GM18907 (cell line): ENCODE measurements around the gene KPNB1.

ENCODE experiments used
- ATAC-seq: cut with Tn5 transposase; IDR thresholded peaks from one replicate; pipeline ENCODE4 v1.9.1; 2021; ENCODE audit warnings: mild to moderate bottlenecking, moderate library complexity; ENCODE audit not compliant: unreplicated experiment

Gene KPNB1

DNA sequence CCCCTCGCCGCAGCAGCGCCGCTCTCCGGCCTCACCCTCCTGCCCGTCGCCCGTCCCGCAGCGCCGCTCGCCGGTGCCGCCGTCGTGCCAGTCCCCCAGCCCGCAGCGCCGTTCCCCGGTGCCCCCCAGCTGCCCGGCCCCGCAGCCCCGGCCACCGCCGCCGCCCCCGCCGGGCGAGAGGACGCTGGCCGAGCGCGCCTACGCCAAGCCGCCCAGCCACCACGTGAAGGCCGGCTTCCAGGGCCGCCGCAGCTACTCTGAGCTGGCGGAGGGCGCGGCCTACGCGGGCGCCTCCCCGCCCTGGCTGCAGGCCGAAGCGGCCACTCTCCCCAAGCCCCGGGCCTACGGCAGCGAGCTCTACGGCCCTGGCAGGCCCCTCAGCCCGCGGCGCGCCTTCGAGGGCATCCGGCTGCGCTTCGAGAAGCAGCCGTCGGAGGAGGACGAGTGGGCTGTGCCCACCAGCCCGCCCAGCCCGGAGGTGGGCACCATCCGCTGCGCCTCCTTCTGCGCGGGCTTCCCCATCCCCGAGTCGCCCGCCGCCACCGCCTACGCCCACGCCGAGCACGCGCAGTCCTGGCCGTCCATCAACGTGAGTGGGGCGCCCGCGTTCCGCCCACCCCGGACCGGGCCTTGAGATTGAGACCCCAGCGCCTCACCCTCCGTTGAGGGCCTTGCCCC is 59.3 kb downstream of the KPNB1 start:
- ATAC-seq = no peak

- no peak for ATAC-seq
These were observed 59.9 kb downstream of the KPNB1 start for GRCh38 chr17:47709594-47709993.

DNA sequence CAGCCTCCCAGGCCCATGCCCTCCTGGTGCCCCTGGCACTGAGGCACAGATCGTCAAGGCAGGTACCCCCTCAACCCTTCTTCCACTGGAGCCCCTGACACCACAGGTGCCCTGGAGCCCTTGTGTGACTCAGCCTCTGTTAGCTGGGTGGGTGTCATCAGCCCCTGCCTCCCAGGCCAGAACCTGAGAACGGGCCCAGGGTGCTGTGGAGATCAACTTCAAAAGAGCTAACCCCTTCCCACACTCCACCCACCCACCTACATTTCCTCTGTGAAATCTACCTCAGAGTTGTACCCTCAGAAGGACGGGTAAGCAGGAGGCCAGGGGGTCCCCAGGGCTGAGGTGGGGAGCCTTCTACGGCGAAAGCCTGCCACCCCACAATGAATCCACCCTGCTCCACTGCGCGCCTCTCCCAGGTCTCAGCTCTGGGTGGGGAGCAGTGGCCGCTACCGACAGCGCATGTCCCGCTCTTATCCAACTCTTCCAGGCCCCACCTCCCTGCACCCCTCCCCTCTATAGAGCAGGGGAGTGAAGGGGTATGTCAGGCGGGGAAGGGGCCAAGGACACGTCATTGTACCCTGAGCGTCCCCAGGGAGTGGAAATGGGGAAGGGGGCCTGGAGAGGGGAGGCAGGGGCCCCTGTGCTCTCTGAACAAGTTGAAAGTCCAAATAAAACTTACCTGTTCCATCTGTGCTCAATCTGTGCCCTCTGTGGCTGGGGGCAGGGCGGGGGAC is 61.8 kb downstream of the KPNB1 start:
- no peak for ATAC-seq

DNA sequence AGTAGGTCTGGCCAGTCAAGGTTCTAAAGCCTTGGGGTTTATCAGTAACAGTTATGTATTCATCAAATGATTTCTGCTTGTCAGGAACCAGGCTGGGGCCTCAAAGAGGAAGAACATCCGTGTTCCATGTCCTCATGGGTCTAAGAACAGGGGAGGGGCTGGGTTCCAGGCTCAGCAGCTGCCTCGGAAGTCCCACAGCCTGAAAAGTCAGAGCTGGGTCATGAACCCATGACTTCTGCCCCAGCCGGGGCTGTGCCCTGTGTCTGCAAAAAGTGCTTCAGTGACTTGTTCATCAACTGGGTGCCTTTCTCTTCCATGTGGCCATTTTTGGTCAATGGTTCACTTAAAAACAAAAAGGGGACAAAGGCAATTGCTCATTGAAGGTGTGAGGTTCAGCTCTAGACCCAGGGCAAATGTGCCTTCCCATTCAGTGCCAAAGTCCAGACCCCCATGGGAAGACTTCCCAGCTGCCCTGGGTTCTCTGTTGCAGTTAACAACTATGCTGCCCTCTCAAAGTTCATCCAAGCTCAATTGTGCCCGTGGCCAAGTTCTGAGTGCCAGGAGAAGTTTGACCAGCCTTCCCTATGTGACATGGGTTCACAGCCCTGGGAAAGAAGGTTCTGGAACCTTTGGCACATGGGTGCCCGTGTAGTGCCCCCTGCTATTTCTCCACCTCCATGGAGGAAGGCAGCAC is 62.8 kb downstream of the KPNB1 start:
- no peak for ATAC-seq

DNA sequence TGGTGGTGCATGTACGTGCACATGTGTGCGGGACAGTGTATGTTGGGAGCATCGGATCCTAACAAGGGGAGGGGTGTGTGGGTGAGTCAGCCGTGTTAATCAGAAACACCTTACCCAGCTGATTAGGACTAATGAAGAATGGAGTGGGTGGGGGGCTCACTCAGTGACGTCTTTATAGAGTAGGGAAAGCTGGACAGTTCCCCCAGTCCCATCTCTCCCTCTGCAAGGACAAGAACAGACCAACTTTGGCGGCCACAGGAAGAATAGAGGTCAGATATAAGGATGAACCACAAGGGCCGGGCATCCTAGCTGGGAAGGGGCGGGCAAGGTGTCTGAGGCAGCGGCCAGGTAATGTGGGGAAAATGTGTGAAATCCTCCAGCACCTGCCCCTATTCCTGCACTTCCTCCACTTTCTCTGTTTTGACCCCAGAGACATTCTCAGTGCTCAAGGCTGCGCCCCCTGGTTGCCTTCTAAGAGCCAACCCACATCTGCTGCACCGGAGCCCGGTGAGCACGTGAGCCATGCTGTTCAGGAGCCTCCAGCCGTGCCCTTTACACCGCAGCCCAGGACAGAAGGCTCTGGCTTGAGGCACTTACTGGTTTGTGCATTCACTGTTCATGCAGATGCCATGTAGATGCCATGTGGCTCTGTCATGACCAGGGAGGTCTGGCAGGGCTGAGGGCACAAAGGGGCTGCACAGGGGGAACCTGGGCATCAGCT is 64.4 kb downstream of the KPNB1 start:
- ATAC-seq = no peak

DNA sequence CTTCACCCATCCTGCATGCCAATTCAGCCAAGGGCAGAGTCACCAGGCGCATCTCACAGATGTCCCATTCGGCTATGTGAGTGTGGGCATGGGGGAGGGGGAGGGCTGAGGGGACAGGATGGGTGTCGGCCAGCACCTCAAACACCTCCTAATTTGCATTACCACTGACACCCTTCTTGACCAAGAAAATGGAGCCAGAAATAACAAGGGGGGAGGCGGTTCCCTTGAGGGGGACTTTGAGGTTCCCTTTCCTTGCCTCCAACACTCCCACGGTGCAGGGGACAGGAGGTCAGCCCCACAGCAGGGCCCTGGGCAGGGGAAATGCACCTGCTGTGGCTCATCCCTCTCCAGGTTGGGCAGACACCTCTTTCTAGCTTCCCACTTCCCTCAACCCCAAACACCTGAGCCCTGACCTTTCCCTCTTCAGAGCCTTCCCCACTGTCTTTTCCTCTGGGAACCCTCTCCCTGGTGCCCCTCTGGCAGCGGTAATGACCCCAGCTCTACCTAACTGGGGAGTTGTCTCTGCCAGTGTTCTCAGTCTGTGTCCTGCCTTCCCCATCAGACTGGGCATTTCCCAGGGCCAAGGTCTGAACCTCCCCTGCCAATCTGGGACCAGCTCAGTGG is 65.2 kb downstream of the KPNB1 start:
- ATAC-seq = no peak

GRCh38 chr17:47715669-47716325 is 66.1 kb downstream of the KPNB1 start:
- ATAC-seq = no peak

GRCh38 chr17:47716375-47716774 is 66.7 kb downstream of the KPNB1 start:
- no peak for ATAC-seq

DNA sequence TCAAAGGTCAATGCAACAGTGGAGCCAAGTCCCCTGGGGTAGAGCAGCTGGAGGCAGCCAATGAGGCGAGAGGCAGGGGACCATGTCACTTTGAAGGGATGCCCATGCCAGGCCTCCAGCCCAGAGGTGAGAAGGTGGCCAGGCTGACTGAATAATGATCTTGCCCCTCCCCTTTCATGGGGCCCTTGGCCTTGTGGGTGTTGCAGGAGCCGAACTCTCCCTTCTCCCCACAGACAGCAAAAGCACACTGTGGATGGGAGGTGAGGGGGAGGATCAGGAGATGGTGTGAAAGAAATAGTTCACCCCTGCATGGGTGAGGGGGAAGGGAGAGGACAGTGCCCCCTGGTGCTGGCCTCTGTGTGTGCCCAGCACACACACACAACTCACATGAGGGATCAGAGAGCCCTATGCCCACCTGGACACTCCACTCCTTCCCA is 67.6 kb downstream of the KPNB1 start:
- ATAC-seq = no peak

DNA sequence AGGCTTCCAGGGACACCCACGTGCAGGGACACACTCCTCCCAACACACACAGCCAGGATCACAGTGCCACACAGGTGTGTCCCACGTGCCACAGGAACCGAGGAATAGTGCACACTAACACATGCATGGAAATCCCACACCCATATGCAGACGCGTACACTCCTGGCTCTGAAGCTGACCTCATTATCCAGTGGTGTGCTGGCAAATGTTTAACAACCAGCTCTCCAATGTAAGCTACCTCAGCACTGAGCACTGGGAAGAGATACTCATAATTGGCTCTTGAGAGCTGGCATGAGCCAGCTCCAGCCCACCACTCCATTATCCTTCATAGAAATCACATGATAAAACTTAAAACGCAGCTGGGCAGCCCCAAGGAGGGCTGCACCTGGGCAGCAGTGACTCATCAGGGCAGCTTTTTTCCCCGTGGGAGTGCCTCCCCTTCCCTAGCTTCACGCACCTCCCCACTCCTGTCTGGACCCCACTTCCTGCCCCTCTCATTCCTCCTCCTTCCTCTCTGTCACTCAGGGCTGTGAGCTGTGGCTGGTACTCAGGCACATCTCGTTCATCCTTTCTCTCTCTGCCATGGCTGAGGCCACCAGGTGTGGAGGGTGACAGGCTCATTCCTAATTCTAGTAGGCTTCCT is 68.4 kb downstream of the KPNB1 start:
- ATAC-seq = no peak

GRCh38 chr17:47718634-47719405 is 69.1 kb downstream of the KPNB1 start:
- no peak for ATAC-seq

DNA sequence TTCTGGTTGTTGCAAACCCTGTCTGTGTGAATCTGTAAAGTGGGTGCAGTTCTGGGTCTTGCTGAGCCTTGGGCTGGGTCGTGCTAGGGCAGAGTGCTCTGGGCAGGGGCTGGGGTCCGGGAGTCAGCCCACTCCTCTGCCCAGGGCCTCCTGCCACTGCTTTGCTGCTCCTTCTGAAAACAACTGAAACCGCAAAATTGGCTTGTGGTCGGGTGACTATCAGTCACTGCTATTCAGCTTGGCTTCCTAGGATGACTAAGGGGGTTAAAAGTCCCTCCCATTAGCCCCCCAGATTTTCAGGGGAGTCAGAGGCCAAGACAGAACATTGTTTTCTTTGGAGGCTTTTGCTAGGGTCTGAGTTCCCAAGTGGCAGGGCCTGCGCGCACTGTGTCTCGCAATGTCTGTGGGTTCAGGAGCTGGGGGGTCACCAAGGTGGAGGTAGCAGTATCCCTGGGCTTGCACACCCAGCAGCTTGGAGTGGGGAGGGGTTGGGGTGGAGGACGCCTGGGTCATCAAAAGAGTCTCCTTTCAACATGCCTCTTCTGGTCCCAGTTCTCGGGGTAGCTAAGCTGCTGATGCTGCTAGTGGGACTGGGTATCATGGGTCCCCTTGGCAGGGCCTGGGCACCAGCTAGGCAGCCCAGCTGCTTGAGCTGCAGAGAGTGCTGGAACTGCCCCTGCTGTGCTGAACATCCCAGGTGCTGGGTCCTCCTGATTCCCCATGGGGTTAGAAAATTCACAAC is 69.9 kb downstream of the KPNB1 start:
- no peak for ATAC-seq

DNA sequence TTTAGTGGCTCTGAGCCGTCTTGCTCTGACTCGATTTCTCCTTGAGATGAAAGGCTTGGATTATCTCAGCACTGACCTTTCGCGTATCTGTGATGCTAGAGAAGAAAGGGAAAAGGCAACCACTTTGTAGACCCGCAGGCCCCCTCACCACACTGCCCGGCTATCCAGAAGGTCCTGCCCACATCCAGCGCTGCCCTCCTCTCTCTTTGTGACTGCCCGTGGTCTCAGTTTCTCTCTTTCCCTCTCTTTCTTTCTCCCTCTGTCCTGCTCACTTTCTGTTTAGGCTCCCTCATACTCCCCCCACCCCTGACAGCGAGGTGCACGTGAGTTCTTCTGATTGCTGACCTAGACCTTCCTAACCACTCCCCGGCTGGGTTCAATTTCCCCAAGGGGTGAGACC is 70.5 kb downstream of the KPNB1 start:
- ATAC-seq = no peak

- peak; percentile 35 for ATAC-seq
These were observed 71.2 kb downstream of the KPNB1 start for GRCh38 chr17:47720754-47721533.

- ATAC-seq = no peak
These were observed 72.0 kb downstream of the KPNB1 start for GRCh38 chr17:47721725-47722124.

DNA sequence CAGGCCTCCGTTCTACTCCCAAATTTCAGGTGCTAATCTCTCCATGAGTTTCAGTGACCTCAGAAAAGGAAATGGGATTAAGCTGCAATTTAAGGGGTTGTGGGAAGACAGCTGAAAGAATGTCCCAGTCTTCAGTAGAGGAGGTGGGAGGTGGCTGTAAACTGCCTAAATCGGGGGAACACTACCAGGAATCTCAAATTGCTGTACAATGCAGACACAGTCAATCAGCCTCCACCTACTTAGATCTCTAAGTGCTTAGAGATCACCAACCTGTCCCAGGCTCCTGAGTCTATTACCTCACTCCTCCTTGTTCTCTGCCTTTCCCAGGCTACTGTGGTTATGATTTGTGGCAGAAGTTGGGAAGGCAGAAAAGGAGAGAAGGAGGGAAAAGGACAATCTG is 75.0 kb downstream of the KPNB1 start:
- no peak for ATAC-seq

DNA sequence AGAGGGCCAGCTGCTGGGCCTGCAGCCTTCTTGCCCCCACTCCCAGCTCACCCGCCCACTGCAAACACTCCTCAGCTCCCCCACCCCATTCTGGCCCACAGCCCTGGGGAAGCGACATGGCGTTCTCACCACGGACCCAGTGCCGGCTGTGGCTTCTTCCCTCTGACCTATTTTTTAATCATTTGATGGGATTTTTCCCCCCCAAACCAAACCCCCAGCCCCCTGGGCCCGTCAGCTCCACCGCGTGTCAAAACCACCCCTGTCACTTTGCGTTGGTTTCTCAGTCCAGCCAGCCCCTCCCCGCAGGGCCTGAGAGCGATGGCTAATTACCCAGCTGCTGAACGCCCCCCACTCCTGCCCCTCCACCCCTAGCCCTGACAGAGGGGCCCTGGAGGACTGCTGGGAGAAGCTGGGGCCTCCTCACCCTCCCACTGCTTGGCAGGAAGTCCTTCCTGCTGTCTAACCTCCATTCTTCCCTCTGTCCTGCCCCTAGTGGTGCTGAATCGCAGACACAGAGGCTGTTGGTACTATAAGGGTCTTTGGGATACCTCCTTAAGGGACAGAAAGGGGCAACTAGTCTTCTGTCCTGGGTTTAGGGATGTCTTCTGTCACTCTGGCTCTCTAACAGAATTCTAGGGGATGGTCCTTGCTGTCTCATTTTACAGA is 75.9 kb downstream of the KPNB1 start:
- no peak for ATAC-seq
